ENCODE results near the gene TMEM9. TPM values are rescaled to one million over a fixed set of nuclear protein-coding genes. Genes with fewer than 3 reads are reported as not detected.

The TMEM9 gene
- total RNA-seq, 6 donors from 2014 or later, result 29.3 to 73.6 (median 59.2) TPM

DNA sequence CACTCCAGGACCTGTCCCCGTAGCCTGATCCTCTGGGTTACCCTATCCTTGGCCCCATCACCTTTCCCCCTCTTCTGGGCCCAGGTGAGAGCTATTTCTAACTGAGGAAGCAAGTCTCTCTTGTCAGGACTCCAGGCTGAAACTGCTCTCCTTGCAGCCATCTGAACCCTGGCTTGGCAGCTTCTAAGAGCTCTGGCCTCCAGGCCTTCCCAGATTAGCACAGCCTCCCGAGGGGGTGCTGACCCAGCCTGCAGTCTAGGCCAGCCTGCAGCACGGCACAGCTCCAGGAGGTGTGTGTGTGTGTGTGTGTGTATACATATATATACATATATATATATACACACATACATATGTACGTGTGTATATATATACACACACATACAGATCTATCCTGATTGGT, 59.4 kb downstream of the TMEM9 start:
- no peak for TF ChIP-seq CTCF (IDR thresholded peaks at IDR 0.05)
- TF ChIP-seq POLR2A (IDR thresholded peaks at IDR 0.05), result no peak
- no peak for TF ChIP-seq POLR2AphosphoS5 (IDR thresholded peaks at IDR 0.05)
- TF ChIP-seq EP300 (IDR thresholded peaks at IDR 0.05), result no peak
- DNase-seq, result no peak
- 87% methylated on average over 4 of the region's 4 CpGs; no CpG with 5 or more reads in 1 of the 2 donors for whole genome bisulfite sequencing, 2 donors

DNA sequence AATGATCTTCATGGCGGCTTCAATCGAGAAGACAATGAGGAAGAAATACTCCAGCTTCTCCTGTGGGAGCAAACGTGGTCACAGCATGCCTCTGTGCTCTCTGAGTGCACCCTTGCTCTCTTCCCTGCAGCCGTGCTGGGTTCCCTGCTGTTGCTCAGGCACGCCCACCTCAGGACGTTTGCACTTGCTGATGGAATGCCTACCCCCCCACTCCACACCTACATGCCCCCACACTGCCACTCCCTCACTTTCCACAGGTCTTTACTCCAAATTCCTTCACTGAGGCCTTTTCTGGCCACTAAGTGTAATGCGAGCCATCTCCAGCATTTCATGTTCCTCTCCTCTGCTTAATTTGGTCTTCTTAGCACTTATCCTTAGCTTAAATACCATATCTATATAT, 60.3 kb downstream of the TMEM9 start:
- no peak overlapping the region for H3K4me3 ChIP-seq
- H3K36me3 ChIP-seq, result no peaks in the 10 kb centered on the region
- H3K27ac ChIP-seq, result no peak overlapping the region
- ATAC-seq (ENCODE audit: low FRiP score in 2 of 2) (no peak), DNase-seq (no peak)
- TF ChIP-seq POLR2AphosphoS5 (IDR thresholded peaks at IDR 0.05) (no peak), CTCF (IDR thresholded peaks at IDR 0.05) (no peak), EP300 (IDR thresholded peaks at IDR 0.05) (no peak), POLR2A (IDR thresholded peaks at IDR 0.05) (no peak)
- H3K4me1 ChIP-seq, result no peaks in the 10 kb centered on the region
- H3K27me3 ChIP-seq, result no peaks in the 10 kb centered on the region
- WGBS, 2 donors, result 78 to 79% methylated on average over 7 of the region's 7 CpGs
- H3K9me3 ChIP-seq, result no peaks in the 10 kb centered on the region

More for the DNA sequence above, 59.4 kb downstream of the TMEM9 start:
- Histone ChIP-seq H3K4me1 (no peaks in the 10 kb centered on the region), H3K4me3 (no peak overlapping the region), H3K36me3 (no peaks in the 10 kb centered on the region), H3K27ac (no peak overlapping the region), H3K27me3 (no peaks in the 10 kb centered on the region), H3K9me3 (no peaks in the 10 kb centered on the region)
- no peak for ATAC-seq (ENCODE audit: low FRiP score in 2 of 2)

- 92 to 95% methylated on average over 4 to 7 of the region's 7 CpGs for WGBS, 2 donors
Measured at GRCh38 chr1:201093561-201093960, 60.7 kb downstream of the TMEM9 start.

GRCh38 chr1:201092738-201093137, 61.5 kb downstream of the TMEM9 start:
- no peak overlapping the region for H3K4me3 ChIP-seq
- H3K36me3 ChIP-seq, result no peaks in the 10 kb centered on the region
- H3K4me1 ChIP-seq, result no peaks in the 10 kb centered on the region
- TF ChIP-seq POLR2AphosphoS5 (IDR thresholded peaks at IDR 0.05) (no peak), CTCF (IDR thresholded peaks at IDR 0.05) (no peak), EP300 (IDR thresholded peaks at IDR 0.05) (no peak)
- 92 to 93% methylated on average over 3 of the region's 3 CpGs for WGBS, 2 donors
- H3K9me3 ChIP-seq, result no peaks in the 10 kb centered on the region
- DNase-seq (no peak), ATAC-seq (ENCODE audit: low FRiP score in 2 of 2) (no peak)
- no peak overlapping the region for H3K27ac ChIP-seq
- no peaks in the 10 kb centered on the region for H3K27me3 ChIP-seq

More at GRCh38 chr1:201093561-201093960, 60.7 kb downstream of the TMEM9 start:
- no peak for DNase-seq
- TF ChIP-seq EP300 (IDR thresholded peaks at IDR 0.05), result no peak
- no peaks in the 10 kb centered on the region for H3K4me1 ChIP-seq
- no peaks in the 10 kb centered on the region for H3K36me3 ChIP-seq
- no peaks in the 10 kb centered on the region for H3K27me3 ChIP-seq
- no peak overlapping the region for H3K27ac ChIP-seq
- no peak for ATAC-seq (ENCODE audit: low FRiP score in 2 of 2)
- no peaks in the 10 kb centered on the region for H3K9me3 ChIP-seq
- no peak overlapping the region for H3K4me3 ChIP-seq

GRCh38 chr1:201091256-201091655, 63.0 kb downstream of the TMEM9 start:
- H3K9me3 ChIP-seq, result no peaks in the 10 kb centered on the region
- WGBS, 2 donors, result 91 to 100% methylated on average over 2 to 4 of the region's 4 CpGs
- H3K4me1 ChIP-seq, result no peaks in the 10 kb centered on the region
- ATAC-seq (ENCODE audit: low FRiP score in 2 of 2) (no peak), DNase-seq (no peak)
- TF ChIP-seq EP300 (IDR thresholded peaks at IDR 0.05) (no peak), POLR2A (IDR thresholded peaks at IDR 0.05) (no peak), POLR2AphosphoS5 (IDR thresholded peaks at IDR 0.05) (no peak), CTCF (IDR thresholded peaks at IDR 0.05) (no peak)
- no peaks in the 10 kb centered on the region for H3K27me3 ChIP-seq
- H3K36me3 ChIP-seq, result no peaks in the 10 kb centered on the region
- H3K4me3 ChIP-seq, result no peak overlapping the region
- H3K27ac ChIP-seq, result no peak overlapping the region
